ENCODE measurements around the gene TBCE.

TBCE gene

DNA sequence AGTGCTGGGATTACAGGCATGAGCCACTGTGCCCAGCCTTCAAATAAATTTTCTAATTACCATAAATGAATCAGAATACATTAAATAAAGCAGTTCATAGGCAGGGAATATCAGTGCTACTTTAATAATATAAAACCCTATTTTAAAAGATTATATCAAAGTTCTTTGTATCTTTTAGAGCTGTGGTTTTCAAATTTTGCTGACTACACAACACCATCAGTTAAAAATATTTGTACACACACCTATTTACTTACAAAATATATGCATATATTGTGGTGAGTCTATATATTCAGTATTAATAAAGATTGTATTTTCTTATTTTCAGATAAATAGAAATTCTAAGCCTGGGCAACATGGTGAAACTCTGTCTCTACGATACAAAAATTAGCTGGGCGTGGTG, 118.3 kb downstream of the TBCE start:
- DNase-seq (ENCODE audit: low read depth in 2 of 2) = no peak
- TF ChIP-seq, protein P1, sequence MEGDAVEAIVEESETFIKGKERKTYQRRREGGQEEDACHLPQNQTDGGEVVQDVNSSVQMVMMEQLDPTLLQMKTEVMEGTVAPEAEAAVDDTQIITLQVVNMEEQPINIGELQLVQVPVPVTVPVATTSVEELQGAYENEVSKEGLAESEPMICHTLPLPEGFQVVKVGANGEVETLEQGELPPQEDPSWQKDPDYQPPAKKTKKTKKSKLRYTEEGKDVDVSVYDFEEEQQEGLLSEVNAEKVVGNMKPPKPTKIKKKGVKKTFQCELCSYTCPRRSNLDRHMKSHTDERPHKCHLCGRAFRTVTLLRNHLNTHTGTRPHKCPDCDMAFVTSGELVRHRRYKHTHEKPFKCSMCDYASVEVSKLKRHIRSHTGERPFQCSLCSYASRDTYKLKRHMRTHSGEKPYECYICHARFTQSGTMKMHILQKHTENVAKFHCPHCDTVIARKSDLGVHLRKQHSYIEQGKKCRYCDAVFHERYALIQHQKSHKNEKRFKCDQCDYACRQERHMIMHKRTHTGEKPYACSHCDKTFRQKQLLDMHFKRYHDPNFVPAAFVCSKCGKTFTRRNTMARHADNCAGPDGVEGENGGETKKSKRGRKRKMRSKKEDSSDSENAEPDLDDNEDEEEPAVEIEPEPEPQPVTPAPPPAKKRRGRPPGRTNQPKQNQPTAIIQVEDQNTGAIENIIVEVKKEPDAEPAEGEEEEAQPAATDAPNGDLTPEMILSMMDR (IDR thresholded peaks at IDR 0.05; ENCODE audit: low read depth, low read length) = no peak
- no peak overlapping the region for H3K4me3 ChIP-seq (replicated peaks in 1 of 2; ENCODE audit: low read depth in 2 of 2, low read length in 2 of 2)

DNA sequence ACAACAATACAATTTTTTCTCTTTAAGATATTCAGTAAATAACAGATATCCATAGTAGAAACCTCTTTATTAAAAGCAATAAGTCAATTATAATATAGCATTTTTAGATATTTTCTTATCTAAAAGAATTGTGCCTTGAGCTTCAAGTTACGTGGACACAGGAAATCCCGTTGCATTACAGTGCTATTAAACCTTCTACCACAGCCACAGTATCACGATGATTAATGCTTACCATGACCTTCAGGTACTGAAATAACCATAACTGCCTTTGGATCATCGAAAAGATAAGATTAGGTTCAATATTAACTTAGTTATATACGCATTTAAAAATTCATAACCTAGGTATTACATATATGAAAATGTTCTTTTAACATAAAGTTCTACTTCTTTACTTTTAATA, 119.1 kb downstream of the TBCE start:
- H3K4me3 ChIP-seq (replicated peaks in 1 of 2; ENCODE audit: low read depth in 2 of 2, low read length in 2 of 2) = no peak overlapping the region
- DNase-seq (ENCODE audit: low read depth in 2 of 2) = peak in 1 of 2 donors; percentile 13
- TF ChIP-seq, protein P1 (IDR thresholded peaks at IDR 0.05; ENCODE audit: low read depth, low read length) = no peak

DNA sequence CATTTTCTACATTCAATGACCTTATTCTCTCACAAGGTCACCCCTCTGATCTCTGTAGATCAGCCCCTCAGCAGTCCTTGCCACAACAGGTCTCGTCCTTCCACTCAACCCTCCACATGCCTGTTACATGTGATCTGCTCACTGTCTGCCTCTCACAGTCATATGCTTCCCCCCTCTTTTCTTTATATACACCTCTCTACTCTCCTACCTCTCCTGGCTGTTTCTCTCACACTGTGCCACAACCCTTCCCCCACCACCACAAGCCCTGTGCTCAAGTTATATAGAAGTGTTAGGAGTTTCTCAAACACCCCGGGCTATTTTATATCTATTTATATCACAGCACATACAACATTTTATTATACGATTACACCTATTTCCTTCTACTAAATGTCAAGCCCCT, 124.4 kb downstream of the TBCE start:
- no peak overlapping the region for H3K4me3 ChIP-seq (replicated peaks in 1 of 2; ENCODE audit: low read depth in 2 of 2, low read length in 2 of 2)
- TF ChIP-seq, protein P1 (IDR thresholded peaks at IDR 0.05; ENCODE audit: low read depth, low read length) = no peak
- DNase-seq (ENCODE audit: low read depth in 2 of 2) = no peak

DNA sequence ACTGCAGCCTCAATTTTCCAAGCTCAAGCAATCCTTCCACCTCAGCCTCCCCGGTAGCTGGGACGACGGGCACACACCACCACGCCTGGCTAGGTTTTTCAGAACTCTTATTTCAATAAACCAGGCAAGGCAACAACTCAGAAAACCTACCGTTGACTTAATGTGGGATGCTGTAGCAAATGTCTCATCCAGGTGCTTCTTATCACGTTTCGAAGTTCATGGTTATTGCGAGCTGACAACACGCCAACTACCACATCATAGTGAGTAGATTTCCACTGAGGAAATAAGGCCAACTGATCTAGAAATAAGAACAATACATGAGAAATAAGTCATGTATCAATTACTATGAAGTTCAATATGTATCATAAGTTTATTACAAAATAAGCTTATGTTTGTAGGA, 127.3 kb downstream of the TBCE start:
- DNase-seq (ENCODE audit: low read depth in 2 of 2) = no peak
- TF ChIP-seq, protein P1 (IDR thresholded peaks at IDR 0.05; ENCODE audit: low read depth, low read length) = no peak

DNA sequence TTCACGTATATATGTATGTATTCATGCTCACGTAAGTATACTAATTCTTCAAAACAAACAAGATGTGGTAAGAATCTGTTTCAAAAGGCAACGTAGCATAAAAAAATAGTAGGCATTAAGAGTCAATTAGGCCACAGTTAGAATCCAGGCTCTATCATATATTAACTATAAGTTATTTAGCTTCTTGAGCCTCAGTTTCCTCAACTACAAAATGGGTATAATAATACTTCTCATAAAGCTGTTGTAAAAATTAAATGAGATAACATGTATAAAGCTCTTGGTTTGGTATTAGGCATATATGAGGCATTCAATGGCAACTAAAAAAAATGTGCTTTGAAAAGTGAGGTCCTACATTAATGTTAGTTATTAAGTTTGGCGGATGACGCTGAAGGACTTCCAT, 127.8 kb downstream of the TBCE start:
- H3K4me3 ChIP-seq (replicated peaks in 1 of 2; ENCODE audit: low read depth in 2 of 2, low read length in 2 of 2) = no peak overlapping the region
- DNase-seq (ENCODE audit: low read depth in 2 of 2) = no peak
- TF ChIP-seq, protein P1 (IDR thresholded peaks at IDR 0.05; ENCODE audit: low read depth, low read length) = no peak

More for the DNA sequence above, 127.3 kb downstream of the TBCE start:
- H3K4me3 ChIP-seq (replicated peaks in 1 of 2; ENCODE audit: low read depth in 2 of 2, low read length in 2 of 2) = no peak overlapping the region

DNA sequence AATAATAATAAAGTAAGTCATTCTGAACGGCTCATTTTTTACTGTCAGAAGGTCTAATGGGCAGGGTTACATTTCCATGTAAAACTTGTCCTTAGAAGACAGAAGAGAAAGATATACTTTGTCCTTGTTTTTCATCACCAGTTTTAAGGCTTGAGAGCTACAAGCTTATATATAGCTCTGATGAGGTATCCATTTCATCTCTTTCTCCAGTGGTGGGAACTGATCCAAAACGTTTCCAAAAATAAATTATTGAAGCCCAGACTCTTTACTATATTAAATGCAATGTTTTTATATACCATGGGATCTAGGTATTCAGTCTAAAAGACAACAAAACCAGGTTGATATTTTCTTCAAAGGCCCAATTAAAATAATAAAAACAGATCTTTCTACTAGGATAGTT, 128.3 kb downstream of the TBCE start:
- DNase-seq (ENCODE audit: low read depth in 2 of 2) = no peak
- TF ChIP-seq, protein P1 (IDR thresholded peaks at IDR 0.05; ENCODE audit: low read depth, low read length) = no peak
- no peak overlapping the region for H3K4me3 ChIP-seq (replicated peaks in 1 of 2; ENCODE audit: low read depth in 2 of 2, low read length in 2 of 2)

DNA sequence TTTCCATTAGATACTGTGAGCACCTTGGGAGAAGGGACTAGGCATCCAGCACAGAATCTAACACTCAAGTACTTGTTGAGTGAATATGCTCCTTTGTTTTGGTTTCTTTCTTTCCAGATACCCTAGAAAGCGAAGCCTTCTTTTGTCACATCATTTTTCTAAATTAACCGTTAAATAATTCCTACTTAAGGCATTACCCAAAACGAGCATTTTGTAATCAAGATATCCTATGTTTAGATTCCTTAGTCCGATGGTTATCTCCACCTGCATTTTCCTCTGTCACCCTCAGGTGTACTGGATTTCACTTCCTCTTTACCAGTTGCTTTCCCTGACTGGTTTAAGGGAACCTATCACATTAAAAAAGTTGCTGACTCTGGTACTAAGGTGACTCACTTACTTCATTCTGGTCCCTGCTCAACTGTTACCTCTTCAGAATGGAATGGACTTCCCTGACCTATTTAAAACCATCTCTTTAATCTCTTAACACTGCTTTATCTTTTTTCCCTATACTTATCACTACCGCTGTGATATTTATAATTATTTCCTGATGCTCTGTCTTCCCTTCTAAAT, 133.8 kb downstream of the TBCE start:
- TF ChIP-seq, protein P1 (IDR thresholded peaks at IDR 0.05; ENCODE audit: low read depth, low read length) = no peak
- H3K4me3 ChIP-seq (replicated peaks in 1 of 2; ENCODE audit: low read depth in 2 of 2, low read length in 2 of 2) = no peak overlapping the region
- DNase-seq (ENCODE audit: low read depth in 2 of 2) = peak in 1 of 2 donors; percentile 17
